Measurements from ENCODE around the gene PRPH. TPM values are rescaled to one million over a fixed set of nuclear protein-coding genes. Genes with fewer than 3 reads are reported as not detected.
A peak's percentile ranks its signal among the peaks of the same experiment; 100 is the strongest.

PRPH gene
- total and polyA plus RNA-seq, 2 of the 4 experiments (the other 2 are of a cell fraction) = not detected

GRCh38 chr12:49335955-49336644 lies 41.2 kb downstream of the PRPH start:
- Histone ChIP-seq H3K18ac (ENCODE audit: low read depth, low read length) (no peak overlapping the region), H3K4ac (ENCODE audit: low read depth, low read length) (no peak overlapping the region), H3K4me2 (ENCODE audit: low read depth, low read length) (no peak overlapping the region), H4K8ac (ENCODE audit: low read depth in 2 of 2, low read length in 2 of 2) (no peak overlapping the region), H3K4me1 (ENCODE audit: control insufficient read depth, insufficient read depth, low read length) (no peaks in the 10 kb centered on the region), H2AK5ac (ENCODE audit: low read depth, low read length) (no peak overlapping the region), H3K36me3 (ENCODE audit: control insufficient read depth, insufficient read depth, low read length) (no peaks in the 10 kb centered on the region), H3K79me1 (ENCODE audit: low read depth in 1 of 2, low read length in 2 of 2) (no peaks in the 10 kb centered on the region), H2BK120ac (ENCODE audit: low read depth, low read length) (no peak overlapping the region), H3K14ac (replicated peaks; ENCODE audit: low read depth, low read length) (no peak overlapping the region), H2BK5ac (ENCODE audit: low read depth, low read length, poor library complexity, severe bottlenecking) (no peak overlapping the region), H4K5ac (ENCODE audit: low read depth, low read length) (no peak overlapping the region), H3K56ac (ENCODE audit: extremely low read depth, insufficient read depth, low read length) (no peak overlapping the region), H2BK15ac (ENCODE audit: low read depth, low read length) (no peak overlapping the region), H3K9ac (ENCODE audit: low read depth, low read length) (no peak overlapping the region), H2AK9ac (replicated peaks; ENCODE audit: low read depth, low read length, poor library complexity) (peak overlapping the region; percentile 56), H2AFZ (replicated peaks; ENCODE audit: low read length, poor library complexity) (peak overlapping the region; percentile 80), H3K9me1 (ENCODE audit: insufficient read depth, low read length) (no peaks in the 10 kb centered on the region), H3K9me3 (ENCODE audit: control insufficient read depth, insufficient read depth, low read length) (no peaks in the 10 kb centered on the region), H4K20me1 (ENCODE audit: insufficient read depth, low read length) (no peaks in the 10 kb centered on the region), H3K4me3 (ENCODE audit: insufficient read depth, low read depth, low read length) (no peak overlapping the region), H2BK20ac (ENCODE audit: low read depth, low read length) (no peak overlapping the region), H3K23ac (ENCODE audit: low read depth, low read length) (no peak overlapping the region), H4K91ac (ENCODE audit: insufficient read depth, low read depth, low read length) (no peak overlapping the region), H3K27ac (ENCODE audit: insufficient read depth, low read length) (no peak overlapping the region), H3K27me3 (ENCODE audit: control insufficient read depth, insufficient read depth, low read length) (peaks cover 62% of the 10 kb centered on the region)
- no peak for TF ChIP-seq CEBPB (IDR thresholded peaks at IDR 0.05; ENCODE audit: low read depth, low read length)
- TF ChIP-seq RCOR1 (IDR thresholded peaks at IDR 0.05; ENCODE audit: insufficient replicate concordance, low read length) = no peak
- TF ChIP-seq NFE2L2 (IDR thresholded peaks at IDR 0.05; ENCODE audit: low read depth, low read length) = no peak
- no peak for TF ChIP-seq MXI1 (IDR thresholded peaks at IDR 0.05; ENCODE audit: borderline replicate concordance, low read depth, low read length)
- no peak for TF ChIP-seq POLR2A (IDR thresholded peaks at IDR 0.05; ENCODE audit: low read depth, low read length)
- TF ChIP-seq CHD1 (IDR thresholded peaks at IDR 0.05; ENCODE audit: low read depth, low read length) = no peak
- TF ChIP-seq RFX5 (IDR thresholded peaks at IDR 0.05; ENCODE audit: low read depth, low read length) = no peak
- no peak for TF ChIP-seq CTCF (conservative IDR thresholded peaks at IDR 0.05; ENCODE audit: low read depth, low read length)
- TF ChIP-seq SMC3 (IDR thresholded peaks at IDR 0.05; ENCODE audit: low read depth, low read length) = no peak
- no peak for TF ChIP-seq FOS (IDR thresholded peaks at IDR 0.05; ENCODE audit: low read depth, low read length)
- DNase-seq (no peak), ATAC-seq (ENCODE audit: low read depth) (no peak)
- dilution Hi-C loops (cut with HindIII; ENCODE audit: low sequenced_read_pairs, unreplicated experiment) = no loop called here
- WGBS, 2 experiments (ENCODE audit: extremely low coverage in 2 of 2, insufficient read length in 1 of 2) = 5% methylated on average over 32 of the region's 72 CpGs; no CpG with 5 or more reads in 1 of the 2 experiments
- ChIA-PET POLR2A (ENCODE audit: unreplicated experiment) (no interaction called here), CTCF (interaction anchor here (1.2 to 1.8 kb wide), 4 partner anchors 12 to 178 kb away, joined by 3 to 9 read pairs (median 5); partner anchors contain the start of gene TROAP)
- no TSS peak for BruUV-seq (replicated peaks)
- intact Hi-C loops (cut with micrococcal nuclease) = loop anchor here (2.0 kb wide), 1 partner anchor 21 kb away; no protein-coding TSS in a partner anchor
- in situ Hi-C loops (cut with MboI; ENCODE audit: low sequenced_read_pairs) = no loop called here
